NCI-H2171 (cell line): ENCODE results near the gene METTL5.
"Not testable (repeated sequence)": the region's sequence is repeated elsewhere in the genome, so short reads cannot be mapped to it uniquely, and the experiment has no call there.

Source experiments
- DNase-seq: peaks from one replicate; lab custom pipeline; 2025; lab: John Stamatoyannopoulos, UW

Gene METTL5

DNA sequence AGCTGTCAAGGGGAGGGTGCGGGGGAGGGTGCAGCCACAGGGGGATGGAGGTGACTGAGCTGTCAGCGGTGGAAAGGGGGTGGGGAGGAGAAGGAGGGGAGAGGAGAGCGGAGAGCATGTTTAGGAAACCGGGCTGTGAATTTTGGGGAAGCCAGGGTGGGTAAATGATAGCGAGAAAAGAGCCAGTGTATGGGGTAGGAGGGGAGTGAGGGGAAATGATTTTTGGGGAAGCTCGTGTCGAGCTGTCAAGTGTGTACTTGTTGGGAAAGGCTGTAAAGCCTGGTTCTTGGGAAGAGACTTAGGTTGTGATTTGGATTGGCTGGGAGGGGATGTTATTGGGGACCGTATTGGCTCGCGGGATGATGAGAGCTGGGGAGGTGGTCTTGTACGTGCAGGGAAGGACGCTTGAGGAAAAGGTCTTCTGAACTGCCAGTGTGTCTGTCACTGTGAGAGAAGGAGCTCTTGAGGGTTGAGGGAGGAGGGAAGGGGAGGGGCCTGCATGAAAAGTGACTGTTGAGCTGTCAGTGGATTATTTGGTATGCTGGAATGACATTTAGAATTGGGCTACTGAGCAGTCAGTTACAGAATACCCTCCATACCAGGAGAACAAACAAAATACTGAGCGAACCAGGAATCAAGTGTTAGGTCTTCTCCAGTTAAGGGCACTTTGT, 3.6 kb upstream of the METTL5 start:
- peak; percentile 12 for DNase-seq

GRCh38 chr2:169827272-169828140, 2.8 kb upstream of the METTL5 start, which contains the start of gene UBR3:
Gene UBR3 (plus strand): TSS chr2:169827454. CDS start chr2:169827508, 54 bp downstream.
- DNase-seq = peak; percentile 84

DNA sequence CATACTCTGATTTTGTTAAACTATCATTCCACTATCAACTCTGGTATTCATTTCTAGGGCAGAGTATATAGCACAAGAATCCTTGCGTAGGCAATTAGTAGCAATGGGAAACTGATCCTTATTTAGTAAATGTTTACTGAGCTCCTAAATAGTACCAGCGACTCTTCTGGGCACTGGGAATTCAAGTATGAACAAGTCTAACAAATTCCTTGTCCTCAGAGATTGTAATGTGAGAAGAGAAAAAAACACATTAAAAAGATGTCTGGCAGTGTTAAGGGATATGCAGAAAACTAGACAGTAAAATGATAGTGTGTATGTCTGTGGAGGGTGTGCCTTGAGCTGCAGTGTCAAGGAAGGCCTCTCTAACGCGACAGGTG, 721 bp downstream of the METTL5 start:
- DNase-seq = peak; percentile 37

DNA sequence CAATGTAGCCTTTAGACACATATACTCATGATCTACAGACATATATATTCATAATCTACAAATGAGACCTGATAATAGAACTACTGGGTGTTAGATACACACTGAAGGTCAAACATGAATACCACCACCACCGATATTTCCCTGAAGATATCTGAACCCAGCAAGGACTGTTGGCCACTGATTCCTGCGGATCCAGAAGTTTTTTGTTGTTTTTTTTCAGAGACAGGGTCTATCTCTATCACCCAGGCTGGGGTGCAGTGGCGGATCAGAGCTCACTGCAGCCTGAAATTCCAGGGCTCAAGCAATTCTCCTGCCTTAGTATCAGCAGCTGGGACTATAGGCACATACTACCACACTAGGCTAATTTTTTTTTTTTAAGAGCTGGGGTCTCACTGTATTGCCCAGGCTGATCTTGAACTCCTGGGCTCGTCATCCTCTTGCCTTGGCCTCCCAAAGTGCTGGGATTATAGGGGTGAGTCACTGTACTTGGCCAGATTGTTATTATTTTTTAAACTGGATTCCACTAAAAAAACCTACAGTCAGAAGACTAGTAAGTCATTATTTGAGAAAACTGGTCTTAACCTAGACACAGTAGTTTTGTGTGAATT, 1.8 kb downstream of the METTL5 start:
- no peak for DNase-seq

DNA sequence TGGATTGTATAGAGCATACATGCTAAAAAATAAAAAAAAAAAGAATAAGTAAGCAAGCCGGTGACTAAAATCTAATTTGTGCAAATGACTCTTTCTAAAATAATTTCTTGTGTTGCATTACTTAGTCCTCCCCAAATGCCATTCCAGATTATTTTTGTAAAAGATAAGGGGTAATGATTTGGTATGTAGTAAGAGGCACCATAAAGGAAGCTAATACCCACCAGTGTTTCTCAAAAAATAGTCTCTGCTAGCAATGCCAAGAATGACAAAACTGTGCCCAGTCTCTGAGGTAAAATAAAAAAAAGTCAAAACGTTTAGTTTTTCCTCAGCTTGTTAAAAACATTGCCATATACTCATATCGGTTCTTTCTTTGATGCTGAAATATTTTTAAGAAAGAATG, 2.7 kb downstream of the METTL5 start:
- DNase-seq = no peak

DNA sequence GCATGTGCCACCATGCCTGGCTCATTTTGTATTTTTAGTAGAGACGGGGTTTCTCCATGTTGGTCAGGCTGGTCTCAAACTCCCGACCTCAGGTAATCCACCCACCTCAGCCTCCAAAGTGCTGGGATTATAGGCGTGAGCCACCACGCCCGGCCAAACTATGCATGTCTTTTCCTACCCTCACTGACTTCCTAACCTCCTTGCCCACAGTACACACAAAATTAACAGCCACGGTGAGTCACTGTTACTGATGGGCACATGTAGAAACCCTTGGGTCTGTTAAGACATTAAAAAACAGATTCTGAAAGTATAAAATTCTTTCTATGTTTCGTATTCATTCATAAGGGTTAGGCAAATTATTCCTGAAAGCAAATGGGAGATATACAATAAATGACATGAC, 4.6 kb downstream of the METTL5 start:
- not testable (repeated sequence) for DNase-seq

- no peak for DNase-seq
Observed at GRCh38 chr2:169819106-169819505, 5.6 kb downstream of the METTL5 start.

DNA sequence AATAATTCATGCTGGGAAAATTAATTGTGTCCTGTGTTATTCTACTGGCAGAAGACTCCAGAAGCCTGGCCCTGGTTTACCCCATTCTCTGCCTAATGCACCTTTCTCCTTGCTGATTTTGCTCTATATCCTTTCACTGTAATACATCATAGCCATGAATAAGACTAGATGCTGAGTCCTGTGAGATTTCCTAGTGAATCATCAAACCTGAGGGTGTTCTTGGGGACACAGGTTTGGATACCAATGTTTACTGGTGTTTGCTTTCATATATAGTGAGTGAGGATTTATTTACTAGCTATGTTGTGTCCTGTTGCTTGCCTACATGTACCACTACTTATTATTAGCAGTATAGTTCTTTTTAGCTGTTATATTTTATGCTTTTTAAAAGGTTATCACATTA, 6.5 kb downstream of the METTL5 start:
- DNase-seq = no peak

GRCh38 chr2:169817369-169817768, 7.3 kb downstream of the METTL5 start:
- not testable (repeated sequence) for DNase-seq

- DNase-seq = not testable (repeated sequence)
Observed at GRCh38 chr2:169816961-169817360, 7.7 kb downstream of the METTL5 start.

DNA sequence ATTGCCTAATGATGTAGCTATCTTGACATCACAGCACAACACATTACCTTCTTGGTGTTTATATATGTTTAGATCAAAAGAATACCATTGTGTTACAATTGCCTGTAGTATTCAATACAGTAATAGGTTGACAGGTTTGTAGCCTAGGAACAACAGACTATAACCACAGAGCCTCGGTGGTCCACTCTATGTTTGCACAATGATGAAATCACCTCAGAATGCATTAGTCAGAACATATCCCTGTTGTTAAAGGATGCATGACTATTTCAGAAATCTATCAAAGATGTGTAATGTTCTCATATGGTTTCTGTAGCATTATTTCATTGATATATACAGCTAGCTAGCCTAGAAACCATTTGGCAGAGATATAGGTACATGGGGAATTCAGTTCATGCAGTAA, 8.9 kb downstream of the METTL5 start:
- DNase-seq = no peak

GRCh38 chr2:169808221-169808620, 16.5 kb downstream of the METTL5 start:
- DNase-seq = no peak

DNA sequence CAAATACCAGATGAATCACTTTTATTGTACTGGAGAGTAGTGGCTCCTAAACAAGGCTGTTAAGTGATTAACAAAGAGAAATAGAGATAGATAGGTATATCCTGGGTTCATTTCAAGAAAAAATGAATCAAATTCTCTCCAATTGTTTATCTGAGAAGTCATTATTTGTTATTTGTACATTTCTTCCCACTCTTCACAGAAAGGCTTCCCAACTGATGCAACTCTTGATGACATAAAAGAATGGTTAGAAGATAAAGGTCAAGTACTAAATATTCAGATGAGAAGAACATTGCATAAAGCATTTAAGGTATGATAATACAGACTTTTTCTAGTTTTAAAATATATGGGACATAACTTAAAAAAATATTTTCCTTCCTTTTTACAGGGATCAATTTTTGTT, 18.1 kb downstream of the METTL5 start:
- no peak for DNase-seq

DNA sequence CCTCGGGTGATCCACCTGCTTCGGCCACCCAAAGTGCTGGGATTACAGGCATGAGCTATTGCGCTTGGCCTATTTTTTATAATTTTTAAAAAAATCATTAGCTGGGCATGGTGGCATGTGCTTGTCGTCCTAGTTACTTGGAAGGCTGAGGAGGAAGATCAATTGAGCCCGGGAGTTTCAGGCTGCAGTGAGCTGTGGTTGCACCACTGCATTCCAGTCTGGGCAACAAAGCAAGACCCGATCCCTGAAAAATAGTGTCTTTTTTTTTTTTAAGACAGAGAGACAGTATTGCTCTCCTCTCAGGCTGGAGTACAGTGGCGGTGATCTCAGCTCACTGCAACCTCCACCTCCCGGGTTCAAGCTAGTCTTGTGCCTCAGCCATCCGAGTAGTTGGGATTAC, 21.2 kb downstream of the METTL5 start:
- DNase-seq = no peak

DNA sequence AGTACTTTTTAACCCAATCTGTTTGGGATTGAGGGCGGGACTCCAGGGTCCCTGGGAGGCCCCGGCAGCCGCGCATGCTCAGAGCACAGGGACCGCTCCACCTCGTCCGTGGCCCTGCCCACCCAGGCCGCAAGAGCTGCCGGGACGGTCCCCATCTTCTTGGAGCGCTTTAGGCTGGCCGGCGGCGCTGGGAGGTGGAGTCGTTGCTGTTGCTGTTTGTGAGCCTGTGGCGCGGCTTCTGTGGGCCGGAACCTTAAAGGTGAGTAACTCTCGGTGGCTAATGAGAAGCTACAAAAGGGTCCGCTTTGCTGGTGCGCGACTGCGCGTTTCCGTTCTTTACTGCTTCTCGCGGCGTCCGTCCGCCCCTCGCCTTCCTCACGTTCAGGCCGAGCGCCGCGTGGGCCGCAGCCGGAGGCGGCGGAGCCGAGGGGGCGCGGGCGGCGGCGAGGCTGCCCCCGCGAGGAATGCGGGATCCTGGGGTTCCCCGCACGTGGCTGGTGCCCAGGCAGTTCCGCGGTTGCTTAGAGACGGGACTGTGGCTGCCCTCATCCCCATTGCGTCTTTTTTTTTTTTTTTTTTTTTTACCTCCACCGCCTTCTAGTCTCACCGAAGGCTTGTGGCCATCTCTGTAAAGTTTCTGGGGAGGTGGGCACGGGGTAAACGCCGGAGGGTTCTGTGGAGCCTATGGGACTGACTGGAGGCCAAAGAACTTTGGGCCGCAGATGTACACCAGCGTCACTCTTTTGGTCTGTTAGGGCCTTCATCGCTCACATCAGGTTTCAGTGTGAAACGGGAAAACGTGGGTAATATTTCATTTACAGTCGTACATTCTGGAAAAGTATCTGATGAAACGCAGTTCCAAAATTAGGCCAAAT, 25.8 kb downstream of the METTL5 start, which contains the start of gene SSB:
Gene SSB (plus strand): TSS at position 154 of the 875 bp plus-strand sequence. CDS start 2,090 bp downstream, outside the sequence.
- DNase-seq = peak; percentile 93

DNA sequence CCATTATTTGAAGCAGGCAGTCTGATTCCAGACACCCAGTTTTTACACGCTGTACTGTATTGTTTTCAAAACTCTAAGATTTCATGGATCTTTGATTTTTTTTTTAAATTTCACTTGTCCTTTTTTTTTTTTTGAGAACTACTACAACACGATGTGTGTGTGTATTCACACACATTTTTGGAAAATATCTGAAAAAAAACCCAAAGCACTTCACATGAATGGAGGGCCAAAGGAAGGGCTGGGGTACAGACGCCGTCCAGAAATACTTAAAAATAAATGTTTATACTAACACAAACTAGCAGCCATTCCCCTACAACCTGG, 26.3 kb downstream of the METTL5 start:
- no peak for DNase-seq

DNA sequence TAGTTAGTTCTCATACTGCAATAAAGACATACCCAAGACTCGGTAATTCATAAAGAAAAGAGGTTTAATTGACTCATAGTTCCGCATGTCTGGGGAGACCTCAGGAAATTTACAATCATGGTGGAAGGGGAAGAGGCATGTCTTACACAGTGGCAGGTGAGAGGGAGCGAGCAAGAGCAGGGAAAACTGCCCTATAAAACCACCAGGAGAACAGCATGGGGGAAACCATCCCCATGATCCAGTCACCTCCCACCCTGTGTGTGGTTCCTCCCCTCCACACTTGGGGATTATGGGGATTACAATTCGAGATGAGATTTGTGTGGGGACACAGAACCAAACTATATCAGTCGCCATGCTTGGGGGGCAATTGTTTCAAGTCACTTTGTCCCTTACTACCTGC, 27.1 kb downstream of the METTL5 start:
- DNase-seq = no peak

DNA sequence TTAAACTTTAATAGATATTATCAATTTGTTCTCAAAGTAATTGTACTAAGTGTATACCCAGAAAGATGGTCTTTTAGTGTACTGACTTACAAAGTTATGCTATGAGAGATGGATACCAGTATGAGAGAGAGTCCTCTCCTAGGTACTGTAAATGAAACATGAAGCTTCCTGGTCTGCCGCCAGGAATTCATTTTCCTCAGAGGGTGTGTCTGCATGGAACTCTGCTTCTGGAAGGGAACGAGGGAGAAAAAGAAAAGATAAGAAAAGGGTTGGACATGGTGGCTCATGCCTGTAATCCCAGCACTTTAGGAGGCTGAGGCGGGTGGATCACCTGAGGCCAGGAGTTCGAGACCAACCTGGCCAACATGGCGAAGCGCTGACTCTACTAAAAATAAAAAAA, 28.3 kb downstream of the METTL5 start:
- DNase-seq = no peak

DNA sequence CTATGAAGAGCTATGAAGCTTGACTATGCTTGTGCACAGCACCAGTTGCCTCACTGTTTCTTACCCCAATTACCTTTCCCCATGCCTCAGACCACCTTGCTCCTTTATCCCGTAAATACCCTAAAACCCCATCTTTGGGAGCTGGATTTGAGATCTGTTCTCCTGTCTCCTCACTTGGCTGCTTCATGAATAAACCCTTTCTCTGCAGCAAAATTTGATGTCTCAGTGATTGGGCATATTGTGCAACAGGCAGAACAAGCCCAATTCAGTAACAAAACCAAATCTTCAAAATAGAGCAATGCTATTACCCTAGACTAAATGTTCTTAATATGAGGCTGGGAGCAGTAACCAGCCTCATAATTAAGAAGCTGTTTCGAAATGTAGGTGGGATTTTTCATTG, 29.5 kb downstream of the METTL5 start:
- no peak for DNase-seq

GRCh38 chr2:169790581-169790980, 34.1 kb downstream of the METTL5 start:
- DNase-seq = no peak

GRCh38 chr2:169782513-169782912, 42.2 kb downstream of the METTL5 start:
- no peak for DNase-seq
